ENCODE measurements around the gene GANAB. TPM values are rescaled to one million over a fixed set of nuclear protein-coding genes. Genes with fewer than 3 reads are reported as not detected.

The GANAB gene
- total and polyA plus RNA-seq, 2 of the 13 experiments (the other 11 are each of a cell fraction or from before 2014, with no cell fraction given) = 99.5 to 234 TPM

- peak; percentile 59 for TF ChIP-seq ZNF574 (CRISPR knock-in tag; IDR thresholded peaks at IDR 0.05)
Observed at GRCh38 chr11:62669420-62670161, 23.2 kb upstream of the GANAB start (continued).

GRCh38 chr11:62667460-62667859 is 21.0 kb upstream of the GANAB start:
- no peak for FAIRE-seq
- no peak overlapping the region for H3K4me3 ChIP-seq (replicated peaks in 1 of 3; ENCODE audit: insufficient read depth in 1 of 3, low read depth in 2 of 3, low read length in 3 of 3)
- no peak overlapping the region for H2AFZ ChIP-seq (ENCODE audit: low read length)
- no peaks in the 10 kb centered on the region for H3K9me3 ChIP-seq (ENCODE audit: low read length)
- DNase-seq (ENCODE audit: low spot score) = no peak
- peak overlapping the region; percentile 91 for H3K9ac ChIP-seq (ENCODE audit: insufficient read depth, low read depth, low read length)
- no peak for ATAC-seq
- in situ Hi-C loops (cut with HindIII; ENCODE audit: extremely low pct_ligation_motif_present, low pct_unique_long_range_greater_than_20kb) (no loop called here), intact Hi-C loops (cut with micrococcal nuclease; ENCODE audit: unreplicated experiment) (no loop called here)
- peaks cover 50% of the 10 kb centered on the region for H3K79me2 ChIP-seq (ENCODE audit: insufficient read depth, low read length)
- 93% methylated on average over 2 of the region's 2 CpGs for WGBS (ENCODE audit: low lambda C conversion rate)
- H3K27me3 ChIP-seq (ENCODE audit: control insufficient read depth in 1 of 2, insufficient read depth in 2 of 2, low read length in 2 of 2) = no peaks in the 10 kb centered on the region; a peak in 1 of 5 replicates
- peaks cover 0 to 15% of the 10 kb centered on the region in 2 experiments; a peak in 2 of 5 replicates for H3K36me3 ChIP-seq (replicated peaks in 1 of 2; ENCODE audit: control insufficient read depth in 1 of 2, insufficient read depth in 2 of 2, low read length in 2 of 2)
- no peak overlapping the region for H3K4me2 ChIP-seq (ENCODE audit: low read depth, low read length)
- TF ChIP-seq RBM22 (optimal IDR thresholded peaks at IDR 0.05; ENCODE audit: low read length) (peak; percentile 80), SSRP1 (CRISPR knock-in tag; IDR thresholded peaks at IDR 0.05) (no peak), POLR2G (IDR thresholded peaks at IDR 0.05; ENCODE audit: low read depth, low read length) (peak; percentile 6; the same call in 1 of the 2 replicates), POLR2A (IDR thresholded peaks at IDR 0.05; ENCODE audit: insufficient read depth in 1 of 2, low read depth in 2 of 2, low read length in 2 of 2) (peak in 1 of 2 experiments; percentile 52; a peak in 1 of 4 replicates), MIER3 (CRISPR knock-in tag; IDR thresholded peaks at IDR 0.05; ENCODE audit: borderline replicate concordance) (no peak), AGO2 (optimal IDR thresholded peaks at IDR 0.05; ENCODE audit: low read depth, low read length) (peak; percentile 8)
- no peaks in the 10 kb centered on the region; the same call in none of the 2 replicates for H4K20me1 ChIP-seq (ENCODE audit: insufficient read depth, low read length)
- H3K27ac ChIP-seq (ENCODE audit: extremely low read length, insufficient read depth, low read length) = no peak overlapping the region
- no TSS peak for BruUV-seq (replicated peaks)
- H3K4me1 ChIP-seq (ENCODE audit: insufficient read depth, low read length) = peaks cover 59% of the 10 kb centered on the region
- ChIA-PET CTCF (ENCODE audit: low intra/inter-chr PET ratio, low total read pairs) (no interaction called here), POLR2A (interaction anchor here (0.7 to 6.6 kb wide), 10 partner anchors 9 to 174 kb away, joined by 3 to 98 read pairs (median 6); partner anchors contain the start of genes B3GAT3, GANAB, HNRNPUL2 and INTS5)
